ENCODE data around the gene ASB14. TPM values are rescaled to one million over a fixed set of nuclear protein-coding genes. Genes with fewer than 3 reads are reported as not detected.
"Not testable (repeated sequence)": the region's sequence is repeated elsewhere in the genome, so short reads cannot be mapped to it uniquely, and the experiment has no call there.

The ASB14 gene
- 1 to 10 TPM; 1.9 to 3.4 (median 2.6) TPM for total RNA-seq

DNA sequence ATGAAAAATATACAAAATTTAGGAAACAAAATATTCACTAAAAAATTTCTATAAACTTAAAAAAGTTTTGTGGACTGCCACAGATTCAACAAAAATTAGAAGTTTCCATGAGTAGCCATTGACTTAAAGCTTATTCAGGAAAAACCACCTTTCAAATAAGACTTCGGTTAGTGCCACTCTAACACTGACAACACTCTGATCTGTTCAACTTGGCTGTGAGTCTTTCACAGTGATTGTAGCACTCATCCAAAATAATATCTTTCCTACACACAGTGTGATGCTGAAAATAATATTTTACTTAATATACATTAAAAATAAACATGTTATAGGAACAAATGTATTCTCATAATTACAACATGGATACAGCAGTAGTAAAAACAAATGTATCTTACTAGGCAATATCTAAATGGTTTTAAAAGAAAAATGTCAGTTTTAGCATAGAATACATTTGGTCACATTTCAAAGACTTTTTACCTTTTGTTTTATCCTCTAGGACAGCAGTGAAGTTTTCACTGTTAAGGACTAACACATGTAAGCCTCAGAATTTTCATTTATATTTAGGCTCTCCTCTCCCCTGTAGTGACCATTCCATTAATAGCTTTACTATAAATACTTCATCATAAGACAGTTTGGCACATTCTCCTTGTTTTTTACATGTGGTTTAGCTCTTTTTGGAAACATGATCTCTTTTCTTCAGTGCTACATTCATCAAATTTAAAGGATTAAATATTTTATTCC is at the start of gene ASB14:
TSS of gene ASB14 (minus strand) at position 527 of the 738 bp plus-strand sequence. CDS start 652 bp downstream, outside the sequence.
- H3K36me3 ChIP-seq = peaks cover 0 to 10% of the 10 kb centered on the region in 2 donors
- TF ChIP-seq, protein P1, sequence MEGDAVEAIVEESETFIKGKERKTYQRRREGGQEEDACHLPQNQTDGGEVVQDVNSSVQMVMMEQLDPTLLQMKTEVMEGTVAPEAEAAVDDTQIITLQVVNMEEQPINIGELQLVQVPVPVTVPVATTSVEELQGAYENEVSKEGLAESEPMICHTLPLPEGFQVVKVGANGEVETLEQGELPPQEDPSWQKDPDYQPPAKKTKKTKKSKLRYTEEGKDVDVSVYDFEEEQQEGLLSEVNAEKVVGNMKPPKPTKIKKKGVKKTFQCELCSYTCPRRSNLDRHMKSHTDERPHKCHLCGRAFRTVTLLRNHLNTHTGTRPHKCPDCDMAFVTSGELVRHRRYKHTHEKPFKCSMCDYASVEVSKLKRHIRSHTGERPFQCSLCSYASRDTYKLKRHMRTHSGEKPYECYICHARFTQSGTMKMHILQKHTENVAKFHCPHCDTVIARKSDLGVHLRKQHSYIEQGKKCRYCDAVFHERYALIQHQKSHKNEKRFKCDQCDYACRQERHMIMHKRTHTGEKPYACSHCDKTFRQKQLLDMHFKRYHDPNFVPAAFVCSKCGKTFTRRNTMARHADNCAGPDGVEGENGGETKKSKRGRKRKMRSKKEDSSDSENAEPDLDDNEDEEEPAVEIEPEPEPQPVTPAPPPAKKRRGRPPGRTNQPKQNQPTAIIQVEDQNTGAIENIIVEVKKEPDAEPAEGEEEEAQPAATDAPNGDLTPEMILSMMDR (IDR thresholded peaks at IDR 0.05 in 4 of 5, conservative IDR thresholded peaks at IDR 0.05 in 1 of 5) = no peak
- TF ChIP-seq POLR2A (IDR thresholded peaks at IDR 0.05) = no peak
- no peaks in the 10 kb centered on the region for H3K9me3 ChIP-seq
- DNase-seq (no peak), ATAC-seq (peak; percentile 75 to 84)
- peak within 1 kb of the TSS; percentile 63 to 82 (median 69) for H3K27ac ChIP-seq
- peaks cover 13 to 23% of the 10 kb centered on the region in 2 donors for H3K4me1 ChIP-seq
- intact Hi-C loops (cut with DNase I; ENCODE audit: low total_unique reads) = loop anchor here (5.0 kb wide), 2 partner anchors 35 to 65 kb away; partner anchors contain the start of gene APPL1
- H3K27me3 ChIP-seq = no peaks in the 10 kb centered on the region
- peak within 1 kb of the TSS; percentile 19 to 40 (median 22) for H3K4me3 ChIP-seq
- in situ Hi-C loops (cut with MboI; ENCODE audit: low sequenced_read_pairs in 4 of 4) = no loop called here

DNA sequence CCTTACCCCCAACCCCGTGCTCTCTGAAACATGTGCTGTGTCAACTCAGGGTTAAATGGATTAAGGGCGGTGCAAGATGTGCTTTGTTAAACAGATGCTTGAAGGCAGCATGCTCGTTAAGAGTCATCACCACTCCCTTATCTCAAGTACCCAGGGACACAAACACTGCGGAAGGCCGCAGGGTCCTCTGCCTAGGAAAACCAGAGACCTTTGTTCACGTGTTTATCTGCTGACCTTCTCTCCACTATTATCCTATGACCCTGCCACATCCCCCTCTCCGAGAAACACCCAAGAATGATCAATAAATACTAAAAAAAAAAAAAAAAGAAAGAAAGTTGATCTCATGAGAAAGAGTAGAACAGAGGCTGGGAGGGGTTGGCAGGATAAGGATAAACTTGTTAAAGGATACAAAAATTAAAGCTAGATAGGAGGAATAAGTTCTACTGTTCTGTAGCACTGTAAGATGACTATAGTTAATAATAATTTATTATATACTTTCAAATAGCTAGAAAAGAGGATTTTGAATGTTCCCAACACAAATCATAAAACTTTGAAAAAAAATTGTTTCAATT is 46.7 kb upstream of the ASB14 start:
- H3K4me1 ChIP-seq; ATAC-seq; intact Hi-C loops (cut with DNase I; ENCODE audit: low total_unique reads): not testable (repeated sequence)

DNA sequence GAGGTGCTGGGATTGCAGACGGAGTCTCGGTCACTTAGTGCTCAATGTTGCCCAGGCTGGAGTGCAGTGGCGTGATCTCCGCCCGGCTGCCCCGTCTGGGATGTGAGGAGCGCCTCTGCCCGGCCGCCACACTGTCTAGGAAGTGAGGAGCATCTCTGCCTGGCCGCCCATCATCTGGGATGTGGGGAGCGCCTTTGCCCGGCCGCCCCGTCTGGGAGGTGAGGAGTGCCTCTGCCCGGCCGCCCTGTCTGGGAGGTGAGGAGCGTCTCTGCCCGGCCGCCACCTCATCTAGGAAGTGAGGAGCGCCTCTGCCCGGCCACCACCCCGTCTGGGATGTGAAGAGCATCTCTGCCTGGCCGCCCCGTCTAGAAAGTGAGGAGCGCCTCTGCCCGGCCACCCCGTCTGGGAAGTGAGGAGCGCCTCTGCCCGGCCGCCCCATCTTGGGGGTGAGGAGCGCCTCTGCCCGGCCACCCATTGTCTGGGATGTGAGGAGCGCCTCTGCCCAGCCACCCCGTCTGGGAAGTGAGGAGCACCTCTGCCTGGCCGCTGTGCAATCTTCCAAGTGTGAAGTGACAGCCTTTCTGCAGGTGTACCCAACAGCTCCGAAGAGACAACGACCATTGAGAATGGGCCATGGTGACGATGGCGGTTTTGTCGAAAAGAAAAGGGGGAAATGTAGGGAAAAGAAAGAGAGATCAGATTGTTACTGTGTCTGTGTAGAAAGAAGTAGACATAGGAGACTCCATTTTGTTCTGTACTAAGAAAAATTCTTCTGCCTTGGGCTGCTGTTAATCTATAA is 46.0 kb upstream of the ASB14 start:
- H3K9me3 ChIP-seq; H3K36me3 ChIP-seq; H3K27me3 ChIP-seq; intact Hi-C loops (cut with DNase I; ENCODE audit: low total_unique reads); ATAC-seq; H3K4me1 ChIP-seq; in situ Hi-C loops (cut with MboI; ENCODE audit: low sequenced_read_pairs in 4 of 4); H3K27ac ChIP-seq; H3K4me3 ChIP-seq; DNase-seq: not testable (repeated sequence)

More for the DNA sequence above, 46.7 kb upstream of the ASB14 start:
- H3K27me3 ChIP-seq; DNase-seq; H3K9me3 ChIP-seq; in situ Hi-C loops (cut with MboI; ENCODE audit: low sequenced_read_pairs in 4 of 4); H3K27ac ChIP-seq; H3K4me3 ChIP-seq; H3K36me3 ChIP-seq: not testable (repeated sequence)

DNA sequence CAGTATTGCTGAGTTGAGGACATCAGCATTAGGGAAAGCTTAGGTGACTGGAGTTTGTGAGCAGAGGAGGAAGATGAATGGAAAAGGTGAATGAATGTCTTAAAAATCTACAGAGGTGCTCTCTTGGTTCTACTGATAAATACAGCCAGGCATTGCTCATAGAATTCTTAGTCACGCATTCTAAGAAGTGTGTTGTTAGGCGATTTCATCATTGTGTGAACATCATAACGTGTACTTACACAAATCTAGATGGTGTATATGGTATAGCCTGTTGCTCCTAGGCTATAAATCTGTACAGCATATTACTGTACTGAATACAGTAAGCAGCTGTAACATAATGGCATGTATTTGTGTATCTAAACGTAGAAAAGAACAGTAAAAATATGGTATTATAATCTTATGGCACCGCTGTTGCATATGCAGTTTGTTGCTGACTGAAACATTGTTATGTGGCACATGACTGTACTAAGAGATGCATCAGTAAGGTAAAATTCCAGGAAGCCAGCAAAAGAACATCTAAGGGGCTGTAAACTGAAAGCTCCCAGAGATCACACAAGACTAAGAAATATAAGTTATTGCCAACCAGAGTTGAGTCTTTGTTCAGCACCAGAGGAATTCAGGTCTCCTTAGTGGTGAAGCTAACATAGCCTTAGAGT is 42.9 kb upstream of the ASB14 start:
- no peak overlapping the region for H3K27ac ChIP-seq
- in situ Hi-C loops (cut with MboI; ENCODE audit: low sequenced_read_pairs in 4 of 4) = no loop called here
- TF ChIP-seq POLR2A (IDR thresholded peaks at IDR 0.05) = no peak
- TF ChIP-seq, protein P1 (IDR thresholded peaks at IDR 0.05 in 4 of 5, conservative IDR thresholded peaks at IDR 0.05 in 1 of 5) = no peak

DNA sequence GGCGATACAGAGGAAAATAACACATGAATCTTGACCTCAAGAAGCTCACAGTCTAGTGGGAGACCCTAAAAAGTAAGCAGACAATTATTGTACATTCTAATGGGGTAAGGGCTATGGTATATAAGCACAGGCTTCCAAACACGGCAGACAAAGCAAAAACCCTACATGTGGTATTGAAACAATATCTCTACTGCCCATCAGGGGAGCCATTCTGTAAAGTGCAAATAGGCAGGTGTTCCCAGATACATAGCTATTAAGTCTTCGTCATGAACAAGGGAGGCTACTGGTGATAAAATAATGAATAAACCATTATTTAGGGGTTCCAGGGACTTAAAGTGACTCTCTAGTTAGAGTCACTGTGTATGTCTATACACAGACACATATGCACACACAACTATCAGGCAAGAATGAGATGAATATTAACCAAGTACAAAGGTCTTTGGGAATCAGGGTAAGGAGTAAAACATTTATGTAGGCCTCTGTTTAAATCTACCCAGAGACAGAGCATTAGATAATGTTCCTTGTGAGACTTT is 38.7 kb upstream of the ASB14 start:
- no peak for ATAC-seq
- in situ Hi-C loops (cut with MboI; ENCODE audit: low sequenced_read_pairs in 4 of 4) = no loop called here

More for the DNA sequence above, 42.9 kb upstream of the ASB14 start:
- intact Hi-C loops (cut with DNase I; ENCODE audit: low total_unique reads) = no loop called here
- Histone ChIP-seq H3K4me3 (no peak overlapping the region), H3K36me3 (no peaks in the 10 kb centered on the region), H3K4me1 (no peaks in the 10 kb centered on the region), H3K9me3 (no peaks in the 10 kb centered on the region), H3K27me3 (no peaks in the 10 kb centered on the region)
- ATAC-seq = no peak
- DNase-seq = no peak

DNA sequence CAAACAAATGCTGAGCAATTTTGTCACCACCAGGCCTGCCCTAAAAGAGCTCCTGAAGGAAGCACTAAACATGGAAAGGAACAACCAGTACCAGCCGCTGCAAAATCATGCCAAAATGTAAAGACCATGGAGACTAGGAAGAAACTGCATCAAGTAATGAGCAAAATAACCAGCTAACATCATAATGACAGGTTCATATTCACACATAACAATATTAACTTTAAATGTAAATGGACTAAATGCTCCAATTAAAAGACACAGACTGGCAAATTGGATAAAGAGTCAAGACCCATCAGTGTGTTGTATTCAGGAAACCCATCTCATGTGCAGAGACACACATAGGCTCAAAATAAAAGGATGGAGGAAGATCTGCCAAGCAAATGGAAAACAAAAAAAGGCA is 34.0 kb upstream of the ASB14 start:
- H3K4me1 ChIP-seq; H3K27ac ChIP-seq; H3K4me3 ChIP-seq; H3K36me3 ChIP-seq; DNase-seq; intact Hi-C loops (cut with DNase I; ENCODE audit: low total_unique reads); in situ Hi-C loops (cut with MboI; ENCODE audit: low sequenced_read_pairs in 4 of 4); ATAC-seq; H3K9me3 ChIP-seq; H3K27me3 ChIP-seq: not testable (repeated sequence)

More for the DNA sequence above, 38.7 kb upstream of the ASB14 start:
- Histone ChIP-seq H3K36me3 (no peaks in the 10 kb centered on the region), H3K4me3 (no peak overlapping the region), H3K9me3 (no peaks in the 10 kb centered on the region), H3K27me3 (no peaks in the 10 kb centered on the region), H3K4me1 (no peaks in the 10 kb centered on the region), H3K27ac (no peak overlapping the region)
- no peak for DNase-seq
- TF ChIP-seq, protein P1 (IDR thresholded peaks at IDR 0.05 in 4 of 5, conservative IDR thresholded peaks at IDR 0.05 in 1 of 5) = no peak
- TF ChIP-seq POLR2A (IDR thresholded peaks at IDR 0.05) = no peak
- intact Hi-C loops (cut with DNase I; ENCODE audit: low total_unique reads) = no loop called here
